Measurements from ENCODE around the gene HOXB1.
A peak's percentile ranks its signal among the peaks of the same experiment; 100 is the strongest.

Gene HOXB1

DNA sequence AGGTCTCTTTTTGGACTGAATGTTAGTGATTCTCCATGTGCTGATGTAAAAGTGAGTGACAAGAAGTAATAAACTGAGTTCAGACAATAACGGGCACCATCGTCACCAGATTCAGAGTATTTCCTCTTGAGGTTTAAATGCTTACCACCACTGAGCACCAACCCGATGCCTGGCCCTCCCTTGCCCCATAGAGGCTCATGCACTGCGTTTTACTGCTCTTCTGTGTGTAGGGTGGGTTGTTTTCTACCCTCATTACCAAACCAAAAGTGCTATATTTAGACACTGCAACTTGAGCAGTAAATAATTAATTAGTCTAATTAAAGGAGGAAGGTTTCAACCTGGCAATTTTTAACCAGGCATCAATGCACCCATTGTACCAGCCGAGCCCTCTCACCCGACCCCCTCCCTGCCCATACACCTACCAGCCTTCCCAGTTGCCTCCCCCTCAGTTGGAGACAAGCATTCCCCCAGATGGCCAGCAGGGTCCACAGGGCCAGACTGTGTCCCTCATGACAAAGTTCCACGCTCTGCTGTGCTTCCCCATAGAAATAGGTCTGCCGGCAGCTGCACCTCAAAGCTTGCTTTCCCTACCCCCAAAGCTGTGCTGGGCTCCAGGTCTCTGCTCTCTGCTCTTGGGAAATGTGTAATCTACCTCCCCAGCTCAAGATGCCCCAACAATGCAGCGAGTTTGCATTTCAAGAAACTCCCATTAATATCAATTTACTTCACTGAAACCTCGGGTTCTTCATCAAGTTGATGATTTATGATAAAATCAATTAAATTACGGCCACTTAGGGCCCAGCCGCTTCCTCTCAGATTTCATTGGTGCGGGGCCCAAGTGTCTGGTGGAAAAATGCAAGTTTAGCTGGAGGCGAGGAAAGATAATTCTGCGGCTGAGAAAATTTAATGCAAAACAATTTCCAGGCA, 31.3 kb upstream of the HOXB1 start:
- Mint-ChIP-seq H3K27ac (peak overlapping the region; percentile 88 to 100 (median 99)), H3K4me3 (peak overlapping the region; percentile 69 to 82 (median 82)), H3K4me1 (peaks cover 63% of the 10 kb centered on the region), H3K9me3 (no peaks in the 10 kb centered on the region), H3K27me3 (ENCODE audit: low read depth) (peaks cover 19% of the 10 kb centered on the region), H3K36me3 (ENCODE audit: low read depth) (no peaks in the 10 kb centered on the region)
- TF ChIP-seq, protein P1, sequence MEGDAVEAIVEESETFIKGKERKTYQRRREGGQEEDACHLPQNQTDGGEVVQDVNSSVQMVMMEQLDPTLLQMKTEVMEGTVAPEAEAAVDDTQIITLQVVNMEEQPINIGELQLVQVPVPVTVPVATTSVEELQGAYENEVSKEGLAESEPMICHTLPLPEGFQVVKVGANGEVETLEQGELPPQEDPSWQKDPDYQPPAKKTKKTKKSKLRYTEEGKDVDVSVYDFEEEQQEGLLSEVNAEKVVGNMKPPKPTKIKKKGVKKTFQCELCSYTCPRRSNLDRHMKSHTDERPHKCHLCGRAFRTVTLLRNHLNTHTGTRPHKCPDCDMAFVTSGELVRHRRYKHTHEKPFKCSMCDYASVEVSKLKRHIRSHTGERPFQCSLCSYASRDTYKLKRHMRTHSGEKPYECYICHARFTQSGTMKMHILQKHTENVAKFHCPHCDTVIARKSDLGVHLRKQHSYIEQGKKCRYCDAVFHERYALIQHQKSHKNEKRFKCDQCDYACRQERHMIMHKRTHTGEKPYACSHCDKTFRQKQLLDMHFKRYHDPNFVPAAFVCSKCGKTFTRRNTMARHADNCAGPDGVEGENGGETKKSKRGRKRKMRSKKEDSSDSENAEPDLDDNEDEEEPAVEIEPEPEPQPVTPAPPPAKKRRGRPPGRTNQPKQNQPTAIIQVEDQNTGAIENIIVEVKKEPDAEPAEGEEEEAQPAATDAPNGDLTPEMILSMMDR (IDR thresholded peaks at IDR 0.05; ENCODE audit: unreplicated experiment in 3 of 3) = peak; percentile 36 to 56 (median 49)

DNA sequence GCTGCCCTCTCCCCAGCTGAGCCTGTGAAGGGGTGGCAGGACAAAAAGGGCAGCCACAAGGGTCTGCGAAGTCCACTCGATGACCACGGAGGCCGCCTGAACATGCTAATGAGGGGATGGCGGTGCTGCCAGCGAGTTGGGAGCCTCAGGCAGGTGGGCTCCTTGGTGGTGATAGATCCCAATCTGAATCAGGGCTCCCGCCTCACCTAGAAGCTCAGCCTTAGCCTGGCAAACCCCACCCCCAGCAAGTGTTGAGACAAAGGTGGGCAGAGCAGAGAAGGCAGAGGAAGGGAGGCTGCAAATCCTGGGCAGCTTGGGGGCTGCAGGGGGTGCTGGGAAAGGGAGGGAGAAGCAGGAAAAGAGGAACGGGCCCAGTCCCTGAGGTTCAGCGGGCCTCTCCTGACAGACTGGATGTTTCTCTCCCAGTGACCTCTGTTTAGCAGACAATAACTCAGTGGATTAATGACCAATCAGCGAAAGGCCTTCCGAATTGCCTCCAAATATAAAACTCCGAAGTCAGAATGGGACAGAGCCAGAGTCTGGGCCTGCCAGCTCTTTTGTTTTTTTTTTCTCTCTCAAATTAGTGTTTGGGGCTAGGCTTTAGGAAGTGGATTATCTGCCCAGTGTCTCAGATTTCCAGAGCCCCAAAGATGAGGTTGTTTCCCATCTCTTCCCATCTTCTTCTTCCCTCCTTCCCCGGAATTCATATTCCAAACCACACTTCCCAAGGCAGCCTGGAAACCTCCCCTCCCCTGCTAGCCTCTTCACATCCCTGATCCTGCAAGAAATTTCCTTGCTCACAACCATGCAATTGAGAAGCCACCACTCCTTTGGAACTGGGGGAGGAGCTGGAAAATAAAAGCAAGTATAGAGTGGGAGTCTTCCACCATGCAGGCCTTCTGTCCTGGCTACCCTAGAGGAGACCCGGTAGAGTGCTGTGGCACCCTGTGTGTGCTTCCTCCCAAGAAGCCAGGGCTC, 29.3 kb upstream of the HOXB1 start:
- Mint-ChIP-seq H3K36me3 (ENCODE audit: low read depth) (no peaks in the 10 kb centered on the region), H3K27me3 (ENCODE audit: low read depth) (peaks cover 22% of the 10 kb centered on the region), H3K4me3 (peak overlapping the region; percentile 56 to 78 (median 65)), H3K9me3 (no peaks in the 10 kb centered on the region), H3K27ac (peak overlapping the region; percentile 97 to 100 (median 99)), H3K4me1 (peaks cover 82% of the 10 kb centered on the region)
- TF ChIP-seq, protein P1 (IDR thresholded peaks at IDR 0.05; ENCODE audit: unreplicated experiment in 3 of 3) = no peak

DNA sequence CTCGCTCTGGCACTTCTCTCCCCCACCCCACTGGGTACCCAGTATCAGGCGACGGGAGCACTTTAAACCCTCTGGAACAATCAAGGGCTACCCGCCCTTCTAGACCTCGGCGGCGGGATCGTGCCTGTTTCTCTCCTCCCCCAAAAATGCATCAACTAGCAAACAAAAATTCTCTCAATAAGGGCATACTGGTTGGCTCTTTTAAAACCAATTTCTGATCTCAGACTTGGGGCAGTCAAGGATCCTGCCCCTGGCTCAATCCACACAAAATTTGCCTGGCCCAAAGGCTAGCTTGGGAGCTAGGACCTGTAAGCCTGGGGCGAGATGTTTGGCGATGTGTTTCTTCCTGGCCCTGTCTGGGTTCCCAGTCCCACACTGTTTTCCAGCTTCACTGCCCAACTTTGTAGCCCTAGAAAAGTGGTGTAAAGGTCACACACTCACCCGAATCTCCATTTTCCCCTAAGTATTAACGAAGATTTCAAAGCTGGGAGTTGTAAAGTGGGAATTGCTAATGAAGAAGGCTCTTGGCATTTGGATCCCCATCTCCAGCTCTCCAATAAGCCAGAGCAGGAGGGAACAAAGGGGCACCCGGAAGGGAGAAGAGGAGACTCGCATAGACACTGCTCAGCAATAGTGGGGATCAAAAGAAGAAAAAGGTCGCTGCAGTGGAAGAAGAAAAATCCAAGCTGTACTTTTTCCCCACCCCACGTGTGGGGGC, 28.5 kb upstream of the HOXB1 start:
- Mint-ChIP-seq H3K4me1 (peaks cover 88% of the 10 kb centered on the region), H3K9me3 (no peaks in the 10 kb centered on the region), H3K27ac (peak overlapping the region; percentile 97 to 100 (median 99)), H3K27me3 (ENCODE audit: low read depth) (peaks cover 22% of the 10 kb centered on the region), H3K36me3 (ENCODE audit: low read depth) (no peaks in the 10 kb centered on the region), H3K4me3 (peak overlapping the region; percentile 56 to 78 (median 65))
- TF ChIP-seq, protein P1 (IDR thresholded peaks at IDR 0.05; ENCODE audit: unreplicated experiment in 3 of 3) = no peak

DNA sequence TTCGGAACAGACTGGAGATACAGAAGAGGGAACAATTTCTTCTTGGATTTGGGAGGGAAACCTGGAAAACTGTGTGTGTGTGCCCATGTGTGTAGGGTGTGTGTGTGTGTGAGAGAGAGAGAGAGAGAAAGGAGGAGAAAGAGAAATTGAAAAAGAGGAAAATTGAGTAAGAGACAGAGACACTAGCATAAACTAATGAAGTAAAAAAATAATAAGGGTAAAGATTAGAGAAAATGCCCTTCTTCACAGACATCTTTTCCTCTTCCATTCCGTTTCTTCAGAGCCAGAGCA, 28.0 kb upstream of the HOXB1 start:
- H3K27ac Mint-ChIP-seq = peak overlapping the region; percentile 97 to 100 (median 99)
- TF ChIP-seq, protein P1 (IDR thresholded peaks at IDR 0.05; ENCODE audit: unreplicated experiment in 3 of 3) = no peak
- no peaks in the 10 kb centered on the region for H3K9me3 Mint-ChIP-seq
- peaks cover 93% of the 10 kb centered on the region for H3K4me1 Mint-ChIP-seq
- H3K27me3 Mint-ChIP-seq (ENCODE audit: low read depth) = peaks cover 22% of the 10 kb centered on the region
- peak overlapping the region; percentile 56 to 78 (median 65) for H3K4me3 Mint-ChIP-seq
- H3K36me3 Mint-ChIP-seq (ENCODE audit: low read depth) = peaks cover 1% of the 10 kb centered on the region

DNA sequence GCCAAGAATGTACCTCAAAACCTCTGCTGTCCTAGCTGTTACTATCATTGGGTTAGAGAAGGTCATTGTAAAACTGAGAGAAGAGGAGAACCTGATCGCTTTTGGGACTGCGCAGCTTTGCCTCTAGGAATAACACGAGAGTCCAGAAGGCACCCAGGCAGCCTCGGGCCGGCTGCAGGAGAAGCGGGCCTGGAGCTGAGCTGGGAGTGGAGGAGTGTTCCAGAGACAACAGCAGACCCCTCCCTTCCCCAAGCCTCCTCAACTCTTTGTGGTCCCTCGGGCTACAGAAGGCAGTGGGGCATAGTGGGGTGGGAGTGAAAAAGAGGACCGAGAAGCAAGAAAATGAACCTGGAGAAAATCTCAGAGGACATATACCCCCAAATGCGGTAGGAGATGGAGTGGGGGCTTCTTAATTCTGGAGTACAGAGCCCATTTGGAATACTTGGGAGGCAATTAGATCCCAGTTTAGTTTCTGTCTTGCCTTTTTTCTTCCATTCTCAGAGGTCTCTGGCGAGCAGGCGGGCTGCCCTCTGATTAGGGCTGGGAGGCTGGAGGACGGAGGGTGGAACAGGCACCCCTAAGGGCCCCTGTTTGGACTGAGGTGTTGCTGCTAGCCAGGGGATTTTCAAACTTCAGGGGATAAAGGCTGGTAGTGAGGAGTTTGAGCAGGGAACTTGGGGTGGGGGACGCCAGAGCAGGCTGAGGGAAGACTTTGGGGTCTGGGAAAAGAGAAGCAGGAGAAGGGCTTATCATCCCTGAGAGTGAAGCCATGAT, 27.4 kb upstream of the HOXB1 start:
- TF ChIP-seq, protein P1 (IDR thresholded peaks at IDR 0.05; ENCODE audit: unreplicated experiment in 3 of 3) = no peak
- Mint-ChIP-seq H3K4me1 (peaks cover 93% of the 10 kb centered on the region), H3K27ac (peak overlapping the region; percentile 97 to 100 (median 99)), H3K9me3 (no peaks in the 10 kb centered on the region), H3K36me3 (ENCODE audit: low read depth) (peaks cover 7% of the 10 kb centered on the region), H3K4me3 (peak overlapping the region; percentile 56 to 78 (median 65)), H3K27me3 (ENCODE audit: low read depth) (peaks cover 22% of the 10 kb centered on the region)
